Fibroblast of pulmonary artery (primary cell): ENCODE measurements around the gene BRAP.
"Not testable (repeated sequence)": the region's sequence is repeated elsewhere in the genome, so short reads cannot be mapped to it uniquely, and the experiment has no call there.

Source experiments
- DNase-seq: peaks from one replicate; pipeline ENCODE4 v3.0.0-alpha.2; 2010; ENCODE audit warnings: low read depth
- H3K4me3 ChIP-seq: replicated peaks from 2 replicates; pipeline ENCODE4 v1.5.1; 2011; ENCODE audit warnings: low read depth, mild to moderate bottlenecking, control low read depth, low read length, moderate library complexity
- CTCF ChIP-seq: IDR thresholded peaks from 2 replicates; pipeline ENCODE4 v1.5.1; 2011; ENCODE audit warnings: mild to moderate bottlenecking, control low read depth, low read length, inconsistent platforms; ENCODE audit errors: missing control alignments

The BRAP gene

GRCh38 chr12:111720457-111720856 is 34.7 kb upstream of the BRAP start:
- no peak for TF ChIP-seq CTCF
- H3K4me3 ChIP-seq, result no peak overlapping the region
- no peak for DNase-seq

DNA sequence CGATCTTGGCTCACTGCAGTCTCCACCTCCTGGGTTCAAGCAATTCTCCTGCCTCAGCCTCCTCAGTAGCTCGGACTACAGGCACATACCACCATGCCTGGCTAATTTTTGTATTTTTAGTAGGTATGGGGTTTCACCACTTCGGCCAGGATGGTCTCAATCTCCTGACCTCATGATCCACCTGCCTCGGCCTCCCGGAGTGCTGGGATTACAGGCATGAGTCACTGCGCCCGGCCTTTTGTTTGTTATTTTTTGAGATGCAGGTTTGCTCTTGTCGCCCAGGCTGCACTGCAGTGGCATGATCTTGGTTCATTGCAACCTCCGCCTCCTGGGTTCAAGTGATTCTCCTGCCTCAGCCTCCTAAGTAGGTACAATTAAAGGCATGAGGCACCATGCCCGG is 33.6 kb upstream of the BRAP start:
- not testable (repeated sequence) for DNase-seq, H3K4me3 ChIP-seq

- no peak overlapping the region for H3K4me3 ChIP-seq
- no peak for DNase-seq
- no peak for TF ChIP-seq CTCF
Observed at GRCh38 chr12:111715279-111715678, 29.5 kb upstream of the BRAP start.

DNA sequence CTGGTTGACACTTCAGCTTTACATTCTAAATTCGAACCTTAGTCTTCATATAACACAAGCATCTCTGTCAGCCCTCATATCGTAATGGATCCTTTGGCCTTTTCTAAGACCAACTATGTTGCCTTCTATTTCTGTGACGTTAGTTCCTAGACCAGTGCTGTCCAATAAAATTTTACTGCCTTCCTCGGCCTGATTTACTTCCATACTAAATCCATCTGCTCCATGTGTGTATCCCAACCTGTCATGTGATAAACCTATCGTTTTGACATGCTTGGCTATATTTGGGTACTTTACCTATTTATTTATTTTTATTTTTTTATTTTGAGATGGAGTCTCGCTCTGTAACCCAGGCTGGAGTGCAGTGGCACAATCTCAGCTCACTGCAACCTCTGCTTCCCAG is 20.4 kb upstream of the BRAP start:
- TF ChIP-seq CTCF, result no peak
- H3K4me3 ChIP-seq, result no peak overlapping the region
- DNase-seq, result no peak

- no peak for TF ChIP-seq CTCF
- no peak for DNase-seq
- no peak overlapping the region for H3K4me3 ChIP-seq
Observed at GRCh38 chr12:111705672-111706071, 19.9 kb upstream of the BRAP start.

- DNase-seq, result no peak
- H3K4me3 ChIP-seq, result no peak overlapping the region
- TF ChIP-seq CTCF, result no peak
Observed at GRCh38 chr12:111699962-111700361, 14.2 kb upstream of the BRAP start.

DNA sequence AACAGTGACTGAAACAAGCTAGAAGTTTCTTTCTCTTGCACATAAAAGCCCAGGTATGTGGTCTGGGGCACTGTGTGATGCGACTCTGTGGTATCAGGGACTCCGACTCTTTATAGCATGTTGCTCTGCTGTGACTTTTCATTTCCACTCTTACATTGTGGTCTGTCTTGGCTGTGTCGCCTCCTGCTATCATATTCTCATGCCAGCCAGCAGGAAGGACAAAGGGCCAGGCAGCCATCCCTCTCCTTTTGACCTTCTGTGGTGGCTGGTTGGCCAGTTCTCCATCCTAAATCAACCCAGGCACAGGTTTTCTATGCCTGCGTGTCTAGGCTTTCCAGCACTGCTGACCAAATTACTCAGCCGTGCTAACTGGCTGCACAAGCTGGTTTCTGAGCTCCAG is 8.1 kb upstream of the BRAP start:
- no peak overlapping the region for H3K4me3 ChIP-seq
- DNase-seq, result no peak
- no peak for TF ChIP-seq CTCF
